HepG2 (cell line): Measurements from ENCODE around the gene TTC23L. TPM values are rescaled to one million over a fixed set of nuclear protein-coding genes. Genes with fewer than 3 reads are reported as not detected.

Experiments
- ATAC-seq: fragments of 200-7000 bp; cut with Tn5 transposase; 3 replicates; pipeline ENCODE4 v1.9.1; 2020; ENCODE audit warnings: mild to moderate bottlenecking, moderate library complexity
- BruUV-seq: library from RNA; stranded (reverse); fragments of 400-500 nt; replicated peaks from 2 replicates; lab custom pipeline; 2021; lab: Mats Ljungman, UMichigan
- CTCF ChIA-PET: fragments of 300-600 bp; formaldehyde crosslinking; extraction: SDS; loops from one replicate; lab custom pipeline; 2021; ENCODE audit warnings: low total read pairs, inconsistent platforms, low intra/inter-chr PET ratio; lab: Yijun Ruan, JAX
- POLR2A ChIA-PET: fragments of 350-600 bp; sonication (Branson Sonifier 250); formaldehyde crosslinking; loops from one replicate; lab custom pipeline; 2020; ENCODE audit warnings: antibody characterized with exemption, inconsistent platforms; lab: Yijun Ruan, JAX
- DNase-seq: peaks from one replicate; pipeline ENCODE4 v3.0.0-alpha.2; 2015; ENCODE audit warnings: low spot score
- FAIRE-seq: peaks from 3 replicates; lab custom pipeline; 2011; peaks lifted over from hg19 to GRCh38; lab: Jason Lieb, UNC
- H2AFZ ChIP-seq: one replicate; pipeline ENCODE4 v1.6.1; 2011; ENCODE audit warnings: low read length, inconsistent platforms
- H3K27ac ChIP-seq: fragments of 300-600 bp; 3 replicates; pipeline ENCODE4 v1.8.0; 2011; ENCODE audit warnings: mixed run types, mild to moderate bottlenecking, mixed read lengths, low read length, inconsistent platforms; ENCODE audit not compliant: insufficient read depth; ENCODE audit errors: extremely low read length
- H3K27me3 ChIP-seq, 2 experiments: fragments of 200-600 bp in 1 of 2; 2 replicates in 1 of 2; 3 replicates in 1 of 2; pipeline versions ENCODE4 v1.6.0 to v1.8.0; 2011; ENCODE audit warnings: low read length in 2 of 2, mild to moderate bottlenecking in 2 of 2, moderate library complexity in 2 of 2, inconsistent platforms in 1 of 2; ENCODE audit not compliant: insufficient read depth in 2 of 2, control insufficient read depth in 1 of 2
- H3K36me3 ChIP-seq, 2 experiments: fragments of 200-600 bp in 1 of 2; replicated peaks in 1 of 2; 2 replicates in 1 of 2; 3 replicates in 1 of 2; pipeline versions ENCODE4 v1.5.1 to v1.8.0; 2011; ENCODE audit warnings: low read length in 2 of 2, inconsistent platforms in 1 of 2; ENCODE audit not compliant: insufficient read depth in 2 of 2, control insufficient read depth in 1 of 2
- H3K4me1 ChIP-seq: 2 replicates; pipeline ENCODE4 v1.5.1; 2012; ENCODE audit warnings: low read length, inconsistent platforms; ENCODE audit not compliant: insufficient read depth
- H3K4me2 ChIP-seq: 2 replicates; pipeline ENCODE4 v1.6.0; 2011; ENCODE audit warnings: low read depth, low read length, inconsistent platforms
- H3K4me3 ChIP-seq, 3 experiments: fragments of 200-600 bp in 1 of 3; sonication (generic), shearing (Covaris generic) in 1 of 3; replicated peaks in 1 of 3; 2 replicates each; pipeline ENCODE4 v1.5.1; 2011 to 2016; ENCODE audit warnings: low read length in 3 of 3, inconsistent platforms in 2 of 3, low read depth in 2 of 3, mild to moderate bottlenecking in 2 of 3, control low read depth in 1 of 3, mixed read lengths in 1 of 3; ENCODE audit not compliant: insufficient read depth in 1 of 3
- H3K79me2 ChIP-seq: one replicate; pipeline ENCODE4 v1.6.1; 2011; ENCODE audit warnings: low read length, inconsistent platforms; ENCODE audit not compliant: insufficient read depth
- H3K9ac ChIP-seq: 2 replicates; pipeline ENCODE4 v1.6.0; 2011; ENCODE audit warnings: mild to moderate bottlenecking, low read depth, low read length, inconsistent platforms; ENCODE audit not compliant: insufficient read depth
- H3K9me3 ChIP-seq: 2 replicates; pipeline ENCODE4 v1.5.1; 2012; ENCODE audit warnings: mild to moderate bottlenecking, low read length
- H4K20me1 ChIP-seq: 2 replicates; pipeline ENCODE4 v1.6.0; 2011; ENCODE audit warnings: inconsistent platforms, mild to moderate bottlenecking, low read length, moderate library complexity; ENCODE audit not compliant: insufficient read depth
- ARNT2 ChIP-seq: sonication (generic); formaldehyde crosslinking; IDR thresholded peaks from 2 replicates; pipeline ENCODE4 v1.8.0; 2022; ENCODE audit warnings: mild to moderate bottlenecking, low read depth, missing genetic modification reagents, moderate library complexity
- ATF1 ChIP-seq: IDR thresholded peaks from 2 replicates; pipeline ENCODE4 v1.6.1; 2016; ENCODE audit warnings: mild to moderate bottlenecking, control low read depth
- CEBPG ChIP-seq: IDR thresholded peaks from 2 replicates; pipeline ENCODE4 v1.6.1; 2016
- HES4 ChIP-seq: sonication (generic); formaldehyde crosslinking; IDR thresholded peaks from 2 replicates; pipeline ENCODE4 v1.9.0; 2021; ENCODE audit warnings: mild to moderate bottlenecking, missing genetic modification reagents, borderline replicate concordance
- HOXA5 ChIP-seq: sonication (generic); formaldehyde crosslinking; IDR thresholded peaks from 2 replicates; pipeline ENCODE4 v1.4.0; 2020; ENCODE audit warnings: missing genetic modification reagents
- RARA ChIP-seq: IDR thresholded peaks from 2 replicates; pipeline ENCODE4 v1.6.1; 2016; ENCODE audit warnings: missing genetic modification reagents, missing compliant biosample characterization
- RFXAP ChIP-seq: sonication (generic); formaldehyde crosslinking; IDR thresholded peaks from 2 replicates; pipeline ENCODE4 v1.4.0; 2020; ENCODE audit warnings: missing genetic modification reagents, borderline replicate concordance
- ZFYVE20 ChIP-seq: sonication (generic); formaldehyde crosslinking; IDR thresholded peaks from 2 replicates; pipeline ENCODE4 v1.8.0; 2023; ENCODE audit warnings: low read depth, mild to moderate bottlenecking, moderate library complexity, missing genetic modification reagents, borderline replicate concordance
- ZNF431 ChIP-seq: sonication (generic); formaldehyde crosslinking; IDR thresholded peaks from 2 replicates; pipeline ENCODE4 v1.9.0; 2022; ENCODE audit warnings: missing genetic modification reagents, low read depth, mild to moderate bottlenecking, borderline replicate concordance
- ZNF484 ChIP-seq: sonication (generic); formaldehyde crosslinking; IDR thresholded peaks from 2 replicates; pipeline ENCODE4 v1.5.1; 2020; ENCODE audit warnings: mild to moderate bottlenecking, low read depth, missing genetic modification reagents, borderline replicate concordance
- ZNF577 ChIP-seq: sonication (generic); formaldehyde crosslinking; IDR thresholded peaks from 2 replicates; pipeline ENCODE4 v1.4.0; 2020; ENCODE audit warnings: mild to moderate bottlenecking, low read depth, missing genetic modification reagents, borderline replicate concordance
- ZNF652 ChIP-seq: IDR thresholded peaks from 2 replicates; pipeline ENCODE4 v1.6.1; 2016; ENCODE audit warnings: low read depth, borderline replicate concordance
- WGBS: methylation state at CpG from one replicate; pipeline ENCODE4 v1.1.6; 2017; ENCODE audit warnings: low lambda C conversion rate; 5-methylcytosine and 5-hydroxymethylcytosine counted together
- in situ Hi-C: cut with HindIII; loops from 2 replicates; pipeline ENCODE4 v1.10.0; 2017; ENCODE audit warnings: low pct_unique_long_range_greater_than_20kb; ENCODE audit not compliant: extremely low pct_ligation_motif_present
- intact Hi-C: fragments of 100-400 bp; cut with micrococcal nuclease; formaldehyde crosslinking; loops from one replicate; pipeline ENCODE4 v1.10.0; 2022; ENCODE audit not compliant: unreplicated experiment
- polyA plus RNA-seq, 8 experiments: library from polyadenylated mRNA; depleted of rRNA in 3 of 8; stranded (reverse) in 7 of 8; unstranded in 1 of 8; fragments of >200 nt; fragmentation: Illumina TruSeq in 4 of 8; extraction: Trizol in 4 of 8; gene quantifications; 2 replicates each; pipeline versions ENCODE4 v1.2.1 to v1.2.3, GENCODE V29; 2011 to 2016; ENCODE audit warnings: low read depth in 4 of 8, missing spikeins in 1 of 8, mixed read lengths in 1 of 8; ENCODE audit not compliant: insufficient read depth in 1 of 8
- total RNA-seq, 5 experiments: library from RNA; depleted of rRNA; stranded (reverse); fragments of >200 nt; fragmentation: Illumina TruSeq; extraction: Trizol; gene quantifications; 2 replicates each; pipeline ENCODE4 v1.2.3, GENCODE V29; 2016; ENCODE audit warnings: low read depth in 1 of 5
- TF ChIP-seq, protein P1 (sequence below): IDR thresholded peaks from 2 replicates; pipeline ENCODE4 v1.6.1; 2016; ENCODE audit warnings: missing biosample characterization, missing genetic modification reagents, low read depth
- TF ChIP-seq, protein P2 (sequence below): sonication (generic); formaldehyde crosslinking; IDR thresholded peaks from 2 replicates; pipeline ENCODE4 v1.5.1; 2020; ENCODE audit warnings: missing genetic modification reagents, mild to moderate bottlenecking, borderline replicate concordance
- TF ChIP-seq, protein P3 (sequence below): sonication (generic); formaldehyde crosslinking; IDR thresholded peaks from 2 replicates; pipeline ENCODE4 v1.5.0; 2020; ENCODE audit warnings: missing genetic modification reagents, mild to moderate bottlenecking, borderline replicate concordance
- TF ChIP-seq, protein P4 (sequence below): sonication (generic); formaldehyde crosslinking; IDR thresholded peaks from 2 replicates; pipeline ENCODE4 v1.8.1; 2023; ENCODE audit warnings: missing genetic modification reagents, mild to moderate bottlenecking, borderline replicate concordance
- TF ChIP-seq, protein P5 (sequence below), 2 experiments: sonication (generic) in 1 of 2; formaldehyde crosslinking in 1 of 2; IDR thresholded peaks; 2 replicates each; pipeline versions ENCODE4 v1.4.0 to v1.6.1; 2016 to 2020; ENCODE audit warnings: borderline replicate concordance in 1 of 2, low read depth in 1 of 2, mild to moderate bottlenecking in 1 of 2, missing genetic modification reagents in 1 of 2

TTC23L gene
- total and polyA plus RNA-seq, 2 of the 13 experiments (the other 11 are each of a cell fraction or from before 2014, with no cell fraction given): 0.37 to 1.4 TPM

DNA sequence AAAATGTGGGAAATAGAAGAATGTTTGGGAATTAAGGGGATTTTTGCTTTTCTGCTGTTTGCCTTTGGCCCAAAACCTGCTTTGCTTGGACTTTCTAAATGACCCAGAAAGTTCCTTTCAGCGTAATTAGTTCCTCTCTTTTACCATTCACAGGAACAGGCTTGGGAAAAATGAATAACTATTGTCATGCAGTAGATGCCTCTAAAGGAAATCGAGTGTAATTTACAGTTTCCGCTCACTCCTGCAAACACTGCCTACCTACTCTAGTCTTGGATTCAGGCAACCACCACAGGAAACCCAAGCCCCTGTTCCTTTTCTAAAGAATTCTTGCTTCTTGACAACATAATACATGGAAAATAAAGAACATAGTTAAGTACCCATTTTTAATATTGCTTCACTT lies 25.0 kb downstream of the TTC23L start:
- ChIA-PET CTCF (no interaction called here), POLR2A (no interaction called here)
- H3K9me3 ChIP-seq: no peaks in the 10 kb centered on the region
- H3K4me2 ChIP-seq: no peak overlapping the region
- H3K4me3 ChIP-seq: no peak overlapping the region
- DNase-seq: no peak
- intact Hi-C loops (no loop called here), in situ Hi-C loops (no loop called here)
- BruUV-seq: no TSS peak
- no peak for FAIRE-seq
- H3K27me3 ChIP-seq: no peaks in the 10 kb centered on the region; a peak in 1 of 5 replicates
- ATAC-seq: no peak
- H2AFZ ChIP-seq: no peak overlapping the region
- no peak overlapping the region for H3K9ac ChIP-seq
- H3K36me3 ChIP-seq: no peaks in the 10 kb centered on the region
- H3K27ac ChIP-seq: no peak overlapping the region
- H3K79me2 ChIP-seq: no peaks in the 10 kb centered on the region
- TF ChIP-seq CEBPG (CRISPR knock-in tag): no peak
- TF ChIP-seq ZNF577 (CRISPR knock-in tag): no peak
- TF ChIP-seq, protein P1, sequence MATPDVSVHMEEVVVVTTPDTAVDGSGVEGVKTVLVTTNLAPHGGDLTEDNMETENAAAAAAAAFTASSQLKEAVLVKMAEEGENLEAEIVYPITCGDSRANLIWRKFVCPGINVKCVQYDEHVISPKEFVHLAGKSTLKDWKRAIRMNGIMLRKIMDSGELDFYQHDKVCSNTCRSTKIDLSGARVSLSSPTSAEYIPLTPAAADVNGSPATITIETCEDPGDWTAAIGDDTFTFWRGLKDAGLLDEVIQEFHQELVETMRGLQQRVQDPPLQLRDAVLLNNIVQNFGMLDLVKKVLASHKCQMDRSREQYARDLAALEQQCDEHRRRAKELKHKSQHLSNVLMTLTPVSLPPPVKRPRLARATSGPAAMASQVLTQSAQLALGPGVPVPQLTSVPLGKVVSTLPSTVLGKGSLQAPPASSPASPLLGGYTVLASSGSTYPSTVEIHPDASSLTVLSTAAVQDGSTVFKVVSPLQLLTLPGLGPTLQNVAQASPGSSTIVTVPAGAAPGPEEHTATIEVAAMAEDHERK (CRISPR knock-in tag): no peak
- no peak for TF ChIP-seq RFXAP (CRISPR knock-in tag)
- TF ChIP-seq ZNF652 (CRISPR knock-in tag): no peak
- TF ChIP-seq, protein P2, sequence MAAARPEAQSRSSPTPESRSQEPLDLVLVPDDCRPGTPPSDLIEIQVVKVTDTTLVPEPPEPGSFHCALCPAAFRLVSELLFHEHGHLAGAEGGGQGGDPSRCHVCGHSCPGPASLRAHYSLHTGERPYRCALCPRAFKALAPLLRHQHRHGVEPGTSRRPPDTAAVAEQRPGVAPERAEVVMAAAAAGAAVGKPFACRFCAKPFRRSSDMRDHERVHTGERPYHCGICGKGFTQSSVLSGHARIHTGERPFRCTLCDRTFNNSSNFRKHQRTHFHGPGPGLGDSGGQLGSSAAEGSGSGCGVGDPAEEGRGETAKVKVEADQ: no peak
- no peak for TF ChIP-seq RARA
- TF ChIP-seq ZNF484: no peak
- no peak for TF ChIP-seq ATF1
- TF ChIP-seq, protein P3, sequence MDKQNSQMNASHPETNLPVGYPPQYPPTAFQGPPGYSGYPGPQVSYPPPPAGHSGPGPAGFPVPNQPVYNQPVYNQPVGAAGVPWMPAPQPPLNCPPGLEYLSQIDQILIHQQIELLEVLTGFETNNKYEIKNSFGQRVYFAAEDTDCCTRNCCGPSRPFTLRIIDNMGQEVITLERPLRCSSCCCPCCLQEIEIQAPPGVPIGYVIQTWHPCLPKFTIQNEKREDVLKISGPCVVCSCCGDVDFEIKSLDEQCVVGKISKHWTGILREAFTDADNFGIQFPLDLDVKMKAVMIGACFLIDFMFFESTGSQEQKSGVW (CRISPR knock-in tag): no peak
- TF ChIP-seq HOXA5: no peak
- TF ChIP-seq ZNF431 (CRISPR knock-in tag): no peak
- TF ChIP-seq ZFYVE20: no peak
- TF ChIP-seq, protein P4, sequence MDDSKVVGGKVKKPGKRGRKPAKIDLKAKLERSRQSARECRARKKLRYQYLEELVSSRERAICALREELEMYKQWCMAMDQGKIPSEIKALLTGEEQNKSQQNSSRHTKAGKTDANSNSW (CRISPR knock-in tag): no peak
- no peak for TF ChIP-seq HES4 (CRISPR knock-in tag)
- TF ChIP-seq, protein P5, sequence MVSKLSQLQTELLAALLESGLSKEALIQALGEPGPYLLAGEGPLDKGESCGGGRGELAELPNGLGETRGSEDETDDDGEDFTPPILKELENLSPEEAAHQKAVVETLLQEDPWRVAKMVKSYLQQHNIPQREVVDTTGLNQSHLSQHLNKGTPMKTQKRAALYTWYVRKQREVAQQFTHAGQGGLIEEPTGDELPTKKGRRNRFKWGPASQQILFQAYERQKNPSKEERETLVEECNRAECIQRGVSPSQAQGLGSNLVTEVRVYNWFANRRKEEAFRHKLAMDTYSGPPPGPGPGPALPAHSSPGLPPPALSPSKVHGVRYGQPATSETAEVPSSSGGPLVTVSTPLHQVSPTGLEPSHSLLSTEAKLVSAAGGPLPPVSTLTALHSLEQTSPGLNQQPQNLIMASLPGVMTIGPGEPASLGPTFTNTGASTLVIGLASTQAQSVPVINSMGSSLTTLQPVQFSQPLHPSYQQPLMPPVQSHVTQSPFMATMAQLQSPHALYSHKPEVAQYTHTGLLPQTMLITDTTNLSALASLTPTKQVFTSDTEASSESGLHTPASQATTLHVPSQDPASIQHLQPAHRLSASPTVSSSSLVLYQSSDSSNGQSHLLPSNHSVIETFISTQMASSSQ (IDR thresholded peaks at IDR 0.05; ENCODE audit: low read depth): no peak
- TF ChIP-seq, protein P5 (CRISPR knock-in tag; IDR thresholded peaks at IDR 0.05; ENCODE audit: borderline replicate concordance): no peak
- no peak for TF ChIP-seq ARNT2
- no peaks in the 10 kb centered on the region for H4K20me1 ChIP-seq
- peaks cover 39% of the 10 kb centered on the region for H3K4me1 ChIP-seq
- WGBS: 76% methylated on average over 3 of the region's 3 CpGs
